Stimulated activated CD8-positive, alpha-beta memory T cell treated with anti-CD3 and anti-CD28 coated beads, Interleukin-15, amount 100 ng/mL, for 24 hours (primary cell): ENCODE data around the gene MAP3K8.
A peak's percentile ranks its signal among the peaks of the same experiment; 100 is the strongest.

ENCODE experiments used
- DNase-seq: peaks from one replicate; pipeline ENCODE4 v3.0.0-alpha.2; 2020; ENCODE audit warnings: low read depth

The MAP3K8 gene

DNA sequence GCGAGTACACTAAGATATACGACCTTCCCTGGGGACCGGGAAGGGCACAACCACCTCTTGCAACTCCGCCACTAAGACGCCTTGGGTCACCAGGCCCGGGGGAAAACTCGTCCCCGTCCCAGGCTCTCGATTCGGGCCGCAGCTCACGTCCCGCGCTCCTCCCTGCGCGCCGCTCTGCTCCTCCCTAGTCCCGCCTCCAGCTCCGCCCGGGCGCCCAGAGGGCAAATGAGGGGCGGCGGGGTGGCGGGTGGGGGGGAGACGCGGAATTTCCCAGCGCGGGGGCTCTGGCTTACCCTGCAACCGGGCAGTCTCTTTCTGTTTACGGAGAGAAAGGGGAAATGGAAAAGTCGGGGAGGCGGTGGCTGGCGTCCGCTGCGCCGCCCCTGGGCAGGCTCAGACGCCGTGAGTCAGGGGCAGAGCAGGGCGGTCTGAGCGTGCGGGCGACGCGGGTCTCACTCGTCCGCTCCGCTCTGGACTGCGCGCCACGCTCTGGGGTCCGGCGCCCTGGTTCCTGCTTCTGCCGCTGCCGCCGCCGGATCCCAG, at the start of gene MAP3K8:
Gene MAP3K8 (plus strand): TSS at position 455 of the 543 bp plus-strand sequence. CDS start 4,755 bp downstream, outside the sequence.
- peak; percentile 62 for DNase-seq

DNA sequence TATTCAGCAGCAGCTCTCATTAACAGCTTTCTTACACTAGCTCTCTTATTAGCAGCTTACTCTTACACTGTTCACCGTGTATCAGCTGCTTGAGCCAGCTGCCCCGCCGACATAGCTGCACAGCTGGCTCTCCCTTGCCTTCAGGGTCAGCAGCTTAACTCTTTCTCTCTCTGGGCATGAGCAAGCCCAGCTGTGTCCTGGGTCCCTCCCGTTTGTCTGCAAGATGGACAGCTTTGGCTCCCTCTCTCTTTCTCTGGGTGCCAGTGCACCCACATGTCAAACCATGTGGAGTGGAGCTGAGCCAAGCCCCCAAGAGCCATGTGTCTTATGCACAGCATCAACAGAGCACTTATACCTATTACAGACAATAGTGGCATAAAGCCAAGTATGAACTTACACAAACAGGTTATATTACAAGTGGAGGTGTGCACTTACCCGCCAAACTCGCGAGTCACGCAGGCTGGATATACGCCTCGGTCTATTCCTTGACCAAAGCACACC, 49.2 kb upstream of the MAP3K8 start:
- no peak for DNase-seq

- no peak for DNase-seq
Observed at GRCh38 chr10:30386801-30387588, 47.0 kb upstream of the MAP3K8 start.

DNA sequence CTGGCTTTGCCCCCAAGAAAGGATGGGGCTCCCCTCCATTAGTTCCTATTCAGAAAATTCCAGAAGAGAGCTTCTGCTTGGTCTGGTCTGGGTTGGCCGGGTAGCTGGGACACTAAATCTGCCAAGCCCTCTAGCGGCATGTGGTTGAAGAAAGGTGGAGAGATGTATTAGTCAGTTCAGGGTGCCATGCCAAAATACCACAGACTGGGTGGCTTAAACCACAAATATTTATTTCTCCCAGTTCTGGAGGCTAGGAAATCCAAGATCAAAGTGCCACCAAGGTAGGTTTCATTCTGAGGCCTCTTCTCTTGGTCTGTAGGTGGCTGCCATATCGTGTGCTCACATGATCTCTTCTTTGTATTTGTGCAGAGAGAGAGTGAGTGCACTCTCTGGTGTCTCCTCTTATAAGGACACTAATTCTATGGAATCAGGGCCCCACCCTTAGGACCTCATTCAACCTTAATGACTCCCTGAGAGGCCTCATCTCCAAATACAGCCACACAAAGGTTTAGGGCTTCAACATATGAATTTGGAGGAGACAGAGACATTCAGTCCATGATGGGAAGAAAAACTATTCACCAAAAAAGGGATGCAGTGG, 46.2 kb upstream of the MAP3K8 start:
- no peak for DNase-seq

- no peak for DNase-seq
Observed at GRCh38 chr10:30389543-30389942, 44.4 kb upstream of the MAP3K8 start.

DNA sequence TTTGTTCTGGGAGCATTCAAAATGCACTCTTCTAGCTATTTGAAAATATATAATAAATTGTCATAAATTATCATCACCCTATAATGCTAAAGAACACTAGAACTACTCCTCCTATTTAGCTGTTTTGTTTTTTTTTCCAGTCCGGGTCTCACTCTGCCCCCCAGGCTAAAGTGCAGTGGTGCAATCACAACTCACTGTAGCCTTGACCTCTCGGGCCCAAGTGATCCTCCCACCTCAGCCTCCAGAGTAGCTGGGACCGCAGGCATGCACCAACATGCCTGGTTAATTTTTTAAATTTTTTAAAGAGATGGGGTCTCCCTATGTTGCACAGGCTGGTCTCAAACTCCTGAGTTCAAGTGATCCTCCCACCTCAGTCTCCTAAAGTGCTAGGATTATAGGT, 43.8 kb upstream of the MAP3K8 start:
- no peak for DNase-seq

GRCh38 chr10:30391266-30391665, 42.7 kb upstream of the MAP3K8 start:
- no peak for DNase-seq

DNA sequence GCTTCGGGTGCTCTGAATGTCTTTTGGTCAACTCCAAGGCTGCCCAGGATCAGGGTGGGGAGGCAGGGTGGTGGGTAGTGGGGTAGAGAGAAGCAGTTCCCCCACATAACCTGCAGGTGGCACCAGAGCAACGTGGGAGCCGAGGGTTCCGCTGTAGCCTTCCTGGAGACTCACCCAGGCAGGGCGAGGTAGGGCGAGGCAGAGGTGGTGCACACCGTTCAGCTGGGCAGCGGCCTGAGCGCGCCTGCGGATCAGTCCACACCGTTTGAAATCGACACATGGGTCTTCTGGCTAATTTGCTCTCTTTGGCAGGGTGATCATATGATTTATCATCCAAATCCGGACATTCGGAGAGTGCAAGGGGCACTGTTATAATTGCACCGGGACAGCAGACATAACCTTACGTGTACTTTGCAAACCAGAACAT, 41.4 kb upstream of the MAP3K8 start:
- DNase-seq: peak; percentile 56

DNA sequence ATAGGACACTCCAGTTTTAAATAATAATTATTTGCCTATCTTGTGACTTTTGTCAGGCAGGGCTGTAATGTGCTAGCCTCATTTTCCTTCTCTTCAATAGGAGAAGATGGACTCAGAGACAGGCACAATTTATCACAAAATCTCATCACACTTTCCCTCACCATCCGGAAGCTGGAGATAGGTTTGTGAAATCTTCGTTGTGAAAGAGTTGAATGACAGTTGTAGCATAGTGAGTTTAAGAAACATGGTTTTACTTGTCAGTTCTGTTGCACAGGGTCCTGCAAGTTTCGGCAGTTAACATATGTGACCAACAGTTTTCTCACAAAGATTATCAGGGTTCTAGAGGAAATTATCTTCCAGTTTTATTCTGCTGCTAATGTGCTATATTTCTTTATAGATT, 37.7 kb upstream of the MAP3K8 start:
- DNase-seq: no peak

DNA sequence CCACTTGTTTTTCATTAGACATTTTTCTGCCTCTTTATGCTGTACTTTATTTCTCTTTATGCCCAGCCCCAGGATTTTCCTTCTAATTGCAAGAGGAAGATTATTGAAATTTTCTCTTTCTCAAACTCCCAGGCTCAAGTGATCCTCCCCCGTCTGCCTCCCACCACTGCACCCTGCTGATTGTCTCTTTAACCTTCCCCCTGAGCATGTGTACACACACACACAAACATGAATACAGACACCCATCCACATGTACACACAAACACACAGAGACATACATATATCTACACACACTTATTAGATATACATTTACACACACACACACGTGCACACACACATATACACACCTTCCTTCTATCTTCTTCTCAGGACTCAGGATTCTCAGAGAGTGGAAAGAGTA, 37.3 kb upstream of the MAP3K8 start:
- DNase-seq: no peak

- DNase-seq: no peak
Observed at GRCh38 chr10:30398193-30398592, 35.8 kb upstream of the MAP3K8 start.

DNA sequence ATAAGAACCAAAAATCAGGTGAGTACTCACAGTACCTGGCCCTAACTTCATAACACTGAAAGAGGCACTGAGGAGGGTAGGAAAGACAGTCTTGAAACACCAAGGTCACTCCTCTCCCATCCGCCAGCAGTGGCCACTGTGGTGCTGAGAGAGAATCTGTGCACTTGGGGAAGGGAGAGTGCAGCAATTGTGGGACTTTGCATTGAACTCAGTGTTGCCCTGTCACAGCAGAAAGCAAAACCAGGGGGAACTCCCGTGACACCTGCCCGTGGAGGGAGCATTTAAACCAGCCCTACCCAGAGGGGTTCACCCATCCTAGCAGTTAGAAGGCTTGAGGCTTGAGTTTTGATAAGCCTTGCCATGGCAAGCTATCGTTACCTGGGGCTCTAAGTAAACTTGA, 35.2 kb upstream of the MAP3K8 start:
- no peak for DNase-seq

DNA sequence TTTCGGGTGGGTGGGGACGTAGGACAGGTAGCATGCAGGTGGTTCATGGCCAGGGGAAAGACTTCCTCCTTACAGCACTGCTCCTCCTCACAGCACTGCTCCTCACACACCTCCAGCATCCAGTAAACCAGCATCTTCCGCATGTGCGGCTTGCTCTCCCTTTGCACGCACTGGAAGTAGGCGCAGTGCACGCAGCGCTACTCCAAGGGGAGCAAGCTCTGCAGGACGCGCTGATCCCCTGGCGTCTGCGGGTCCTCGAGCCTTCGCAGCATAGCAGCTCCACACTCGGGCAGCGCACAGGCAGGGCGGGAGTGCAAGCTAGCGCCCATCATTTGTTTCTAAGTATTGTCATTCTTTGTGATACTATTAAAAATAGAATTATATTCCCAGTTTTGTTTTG, 30.5 kb upstream of the MAP3K8 start:
- DNase-seq: no peak

GRCh38 chr10:30404540-30404939, 29.4 kb upstream of the MAP3K8 start:
- no peak for DNase-seq

DNA sequence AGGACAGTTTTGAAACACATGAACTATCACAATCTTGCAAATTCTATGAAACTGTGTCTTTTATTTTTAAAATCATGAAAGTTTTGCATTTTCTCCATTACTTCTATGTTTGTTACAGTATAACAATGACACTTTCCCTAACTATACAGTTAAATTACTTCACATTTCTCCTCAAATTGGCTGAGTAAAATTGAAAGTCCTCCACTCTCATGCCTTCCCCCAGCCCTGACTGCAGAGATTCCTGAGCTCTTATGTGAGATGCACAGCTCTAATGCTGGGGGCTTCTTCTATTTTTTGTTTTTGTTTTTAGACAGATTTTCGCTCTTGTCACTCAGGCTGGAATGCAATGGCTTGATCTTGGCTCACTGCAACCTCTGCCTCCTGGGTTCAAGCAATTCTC, 22.7 kb upstream of the MAP3K8 start:
- DNase-seq: no peak

GRCh38 chr10:30412901-30413300, 21.1 kb upstream of the MAP3K8 start:
- DNase-seq: no peak

DNA sequence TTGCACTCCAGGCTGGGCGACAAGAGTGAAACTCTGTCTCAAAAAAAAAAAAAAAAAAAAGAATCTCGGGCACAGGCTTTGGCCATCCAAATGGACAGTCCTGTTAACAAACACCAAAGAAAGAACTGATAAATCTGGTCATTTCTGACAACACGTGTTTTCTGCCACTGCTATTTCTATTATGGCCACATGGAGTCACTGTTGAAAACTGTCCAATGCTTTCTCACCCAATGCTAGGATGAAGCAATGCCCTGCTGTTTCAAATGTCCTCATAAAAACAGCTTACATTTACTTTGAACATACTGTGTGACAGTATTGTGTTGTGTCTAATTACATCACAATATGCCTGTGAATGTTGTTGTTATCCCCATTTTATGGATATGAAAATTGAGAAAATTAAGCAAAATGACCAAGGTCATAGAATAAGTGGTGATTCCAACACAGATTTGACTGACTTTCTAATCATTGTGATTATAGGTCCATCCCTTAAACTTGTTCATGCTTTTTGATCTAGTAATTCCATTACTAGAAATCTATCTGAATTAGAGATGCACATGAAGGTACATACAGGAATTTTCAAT, 19.9 kb upstream of the MAP3K8 start:
- no peak for DNase-seq

GRCh38 chr10:30415593-30415992, 18.4 kb upstream of the MAP3K8 start:
- no peak for DNase-seq

GRCh38 chr10:30417301-30417700, 16.7 kb upstream of the MAP3K8 start:
- DNase-seq: no peak

GRCh38 chr10:30420266-30420665, 13.7 kb upstream of the MAP3K8 start:
- no peak for DNase-seq

DNA sequence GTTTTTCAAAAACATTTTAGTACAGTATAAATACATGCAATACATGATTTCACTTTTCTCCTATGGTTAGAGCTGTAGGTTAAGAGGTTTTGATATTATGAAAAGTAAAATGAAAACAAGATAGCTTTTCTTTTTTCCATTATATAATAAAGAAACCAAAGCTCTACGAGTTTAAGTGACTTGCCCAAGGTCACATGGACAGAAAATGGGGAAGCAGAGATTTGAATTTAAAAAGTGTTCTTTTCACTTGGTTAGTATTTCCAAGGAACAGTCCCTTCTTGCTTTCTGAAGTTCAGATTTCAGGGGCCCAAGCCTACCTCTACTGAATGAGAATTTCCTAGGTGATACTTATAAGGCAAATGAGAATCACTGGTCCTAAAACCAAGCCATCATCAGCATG, 13.2 kb upstream of the MAP3K8 start:
- DNase-seq: no peak

- DNase-seq: no peak
Observed at GRCh38 chr10:30422151-30422695, 11.8 kb upstream of the MAP3K8 start.
